H9 (cell line): Measurements from ENCODE around the gene C1orf56. TPM values are rescaled to one million over a fixed set of nuclear protein-coding genes. Genes with fewer than 3 reads are reported as not detected.

ENCODE experiments used
- DNase-seq: peaks from one replicate; pipeline ENCODE4 v3.0.0-alpha.2; 2017
- H2AFZ ChIP-seq: one replicate; pipeline ENCODE4 v1.6.1; 2013; ENCODE audit warnings: mild to moderate bottlenecking, low read length, control low read depth, moderate library complexity
- H2AK5ac ChIP-seq: 2 replicates; pipeline ENCODE4 v1.6.1; 2013; ENCODE audit warnings: low read length, control low read depth, mixed read lengths; ENCODE audit not compliant: insufficient read length
- H2BK120ac ChIP-seq: one replicate; pipeline ENCODE4 v1.6.1; 2013; ENCODE audit warnings: low read depth, mild to moderate bottlenecking, low read length, control low read depth, inconsistent platforms; ENCODE audit not compliant: poor library complexity, severe bottlenecking
- H2BK12ac ChIP-seq: 2 replicates; pipeline ENCODE4 v1.6.1; 2013; ENCODE audit warnings: low read length, control low read depth, mixed read lengths, low read depth; ENCODE audit not compliant: insufficient read length
- H2BK15ac ChIP-seq: 2 replicates; pipeline ENCODE4 v1.6.1; 2013; ENCODE audit warnings: low read depth, low read length, control low read depth
- H2BK20ac ChIP-seq: one replicate; pipeline ENCODE4 v1.6.1; 2013; ENCODE audit warnings: low read depth, mild to moderate bottlenecking, low read length, control low read depth, inconsistent platforms; ENCODE audit not compliant: poor library complexity, severe bottlenecking
- H2BK5ac ChIP-seq: 2 replicates; pipeline ENCODE4 v1.6.1; 2013; ENCODE audit warnings: low read length, control low read depth, mixed read lengths; ENCODE audit not compliant: insufficient read length
- H3K14ac ChIP-seq: 2 replicates; pipeline ENCODE4 v1.6.1; 2013; ENCODE audit warnings: low read length, control low read depth; ENCODE audit not compliant: insufficient read depth
- H3K18ac ChIP-seq: 2 replicates; pipeline ENCODE4 v1.6.1; 2013; ENCODE audit warnings: low read depth, mild to moderate bottlenecking, mixed read lengths, low read length, control low read depth; ENCODE audit not compliant: insufficient read length
- H3K23ac ChIP-seq: 2 replicates; pipeline ENCODE4 v1.6.1; 2013; ENCODE audit warnings: low read length, control low read depth, mixed read lengths, low read depth; ENCODE audit not compliant: insufficient read length
- H3K23me2 ChIP-seq: 2 replicates; pipeline ENCODE4 v1.6.1; 2013; ENCODE audit warnings: low read depth, mild to moderate bottlenecking, mixed read lengths, low read length, control low read depth; ENCODE audit not compliant: insufficient read length, poor library complexity, severe bottlenecking
- H3K27ac ChIP-seq: 2 replicates; pipeline ENCODE4 v1.5.1; 2013; ENCODE audit warnings: low read length, control low read depth, mixed read lengths, low read depth; ENCODE audit not compliant: insufficient read length
- H3K27me3 ChIP-seq: 2 replicates; pipeline ENCODE4 v1.6.1; 2013; ENCODE audit warnings: low read length, control low read depth, inconsistent platforms; ENCODE audit not compliant: insufficient read depth
- H3K4ac ChIP-seq: 2 replicates; pipeline ENCODE4 v1.6.1; 2013; ENCODE audit warnings: low read depth, mild to moderate bottlenecking, control low read depth, inconsistent platforms, low read length, moderate library complexity
- H3K4me1 ChIP-seq: 2 replicates; pipeline ENCODE4 v1.6.1; 2013; ENCODE audit warnings: low read length, control low read depth, inconsistent platforms; ENCODE audit not compliant: insufficient read depth
- H3K4me2 ChIP-seq: 2 replicates; pipeline ENCODE4 v1.6.1; 2013; ENCODE audit warnings: low read length, control low read depth, mixed read lengths; ENCODE audit not compliant: insufficient read length, insufficient read depth
- H3K56ac ChIP-seq: 2 replicates; pipeline ENCODE4 v1.6.1; 2013; ENCODE audit warnings: low read depth, mild to moderate bottlenecking, mixed read lengths, low read length, control low read depth; ENCODE audit not compliant: insufficient read length
- H3K79me1 ChIP-seq: 2 replicates; pipeline ENCODE4 v1.6.1; 2013; ENCODE audit warnings: low read depth, mild to moderate bottlenecking, moderate library complexity, low read length, control low read depth, inconsistent platforms; ENCODE audit not compliant: insufficient read depth, poor library complexity, severe bottlenecking
- H3K79me2 ChIP-seq: 2 replicates; pipeline ENCODE4 v1.6.1; 2013; ENCODE audit warnings: low read length, control low read depth, inconsistent platforms; ENCODE audit not compliant: insufficient read depth
- H3K9ac ChIP-seq: 2 replicates; pipeline ENCODE4 v1.6.1; 2013; ENCODE audit warnings: low read length, control low read depth, mixed read lengths; ENCODE audit not compliant: insufficient read length; ENCODE audit errors: extremely low read depth
- H3K9me3 ChIP-seq: one replicate; pipeline ENCODE4 v1.6.1; 2013; ENCODE audit warnings: low read depth, low read length, inconsistent platforms; ENCODE audit not compliant: control insufficient read depth
- H3T11ph ChIP-seq: one replicate; pipeline ENCODE4 v1.6.1; 2013; ENCODE audit warnings: mild to moderate bottlenecking, low read length, control low read depth, inconsistent platforms
- H4K20me1 ChIP-seq: one replicate; pipeline ENCODE4 v1.6.1; 2013; ENCODE audit not compliant: control insufficient read depth, insufficient read length, insufficient read depth
- H4K5ac ChIP-seq: 2 replicates; pipeline ENCODE4 v1.6.1; 2013; ENCODE audit warnings: low read depth, mild to moderate bottlenecking, mixed read lengths, low read length, control low read depth; ENCODE audit not compliant: insufficient read length
- H4K8ac ChIP-seq: replicated peaks from 2 replicates; pipeline ENCODE4 v1.6.1; 2013; ENCODE audit warnings: low read length, control low read depth, mixed read lengths, low read depth; ENCODE audit not compliant: insufficient read length
- H4K91ac ChIP-seq: 2 replicates; pipeline ENCODE4 v1.6.1; 2013; ENCODE audit warnings: low read depth, mild to moderate bottlenecking, moderate library complexity, mixed read lengths, low read length, control low read depth; ENCODE audit not compliant: insufficient read length
- H3K27ac Mint-ChIP-seq, 3 experiments: 2 replicates in 2 of 3; 3 replicates in 1 of 3; pipeline ENCODE4 v1.8.0; 2020 to 2021; ENCODE audit warnings: mixed read lengths in 3 of 3, mild to moderate bottlenecking in 1 of 3, moderate library complexity in 1 of 3
- H3K27me3 Mint-ChIP-seq: 2 replicates; pipeline ENCODE4 v1.8.0; 2021; ENCODE audit warnings: low read depth, mild to moderate bottlenecking, moderate library complexity, mixed read lengths
- H3K36me3 Mint-ChIP-seq, 3 experiments: 2 replicates in 2 of 3; 3 replicates in 1 of 3; pipeline ENCODE4 v1.8.0; 2020 to 2021; ENCODE audit warnings: low read depth in 3 of 3, mixed read lengths in 3 of 3; ENCODE audit not compliant: insufficient read depth in 1 of 3
- H3K4me1 Mint-ChIP-seq, 2 experiments: 2 replicates each; pipeline ENCODE4 v1.8.0; 2020; ENCODE audit warnings: mixed read lengths in 2 of 2
- H3K4me3 Mint-ChIP-seq, 2 experiments: 2 replicates in 1 of 2; 3 replicates in 1 of 2; pipeline ENCODE4 v1.8.0; 2020 to 2021; ENCODE audit warnings: mild to moderate bottlenecking in 2 of 2, mixed read lengths in 2 of 2, moderate library complexity in 1 of 2
- H3K9me3 Mint-ChIP-seq, 2 experiments: 2 replicates in 1 of 2; 3 replicates in 1 of 2; pipeline ENCODE4 v1.8.0; 2020; ENCODE audit warnings: mild to moderate bottlenecking in 2 of 2, mixed read lengths in 2 of 2, moderate library complexity in 1 of 2
- CTCF ChIP-seq: fragments of 200-600 bp; sonication (generic); conservative IDR thresholded peaks from 3 replicates; pipeline ENCODE4 v1.8.0; 2021; ENCODE audit warnings: antibody characterized with exemption, mild to moderate bottlenecking
- WGBS: extraction: QIAGEN DNeasy Blood & Tissue Kit; methylation state at CpG from one replicate; pipeline ENCODE4 v1.1.7; 2013; ENCODE audit warnings: missing lambda C conversion rate, low lambda C conversion rate, mixed read lengths; ENCODE audit not compliant: insufficient read length; ENCODE audit errors: extremely low coverage; 5-methylcytosine and 5-hydroxymethylcytosine counted together
- long read RNA-seq: library from polyadenylated mRNA; unstranded; transcript quantifications from one replicate; pipeline ENCODE4 v2.0.0, GENCODE V29; 2020
- total RNA-seq: library from RNA; stranded (reverse); gene quantifications from 2 replicates; pipeline ENCODE4 v1.2.1, GENCODE V29; 2021

Gene C1orf56
- total RNA-seq, result 3.6 and 4.8 TPM in 2 replicates
- long read RNA-seq, transcript C1orf56-201 (2 exons, 2,096 nt), result major isoform, 16 of 22 reads
- long read RNA-seq, partial matches to known transcripts, result 3 of 22 reads
- long read RNA-seq, other reads (novel, unspliced or antisense), result 3 of 22 reads

- peak within 1 kb of the TSS; percentile 51 for H3K9ac ChIP-seq
- H2BK12ac ChIP-seq, result no peak within 1 kb of the TSS
- no CpG with 5 or more reads among the region's 29 CpGs for WGBS
- H2AK5ac ChIP-seq, result no peak within 1 kb of the TSS
- peak within 1 kb of the TSS; percentile 95 to 99 (median 96) for H3K27ac Mint-ChIP-seq
- H3K4me1 Mint-ChIP-seq, result peaks cover 17 to 19% of the 10 kb centered on the region in 2 experiments
- peak within 1 kb of the TSS; percentile 12 for H3K18ac ChIP-seq
- no peak within 1 kb of the TSS for H4K5ac ChIP-seq
- H3K56ac ChIP-seq, result no peak within 1 kb of the TSS
- peak within 1 kb of the TSS; percentile 60 for H3K4me2 ChIP-seq
- H2BK5ac ChIP-seq, result no peak within 1 kb of the TSS
- H3K9me3 Mint-ChIP-seq, result no peaks in the 10 kb centered on the region
- H3K9me3 ChIP-seq, result no peaks in the 10 kb centered on the region
- H3T11ph ChIP-seq, result no peak within 1 kb of the TSS
- no peak within 1 kb of the TSS for H4K8ac ChIP-seq
- H3K4ac ChIP-seq, result no peak within 1 kb of the TSS
- no peak for TF ChIP-seq CTCF
- no peak within 1 kb of the TSS for H4K91ac ChIP-seq
- H3K27ac ChIP-seq, result no peak within 1 kb of the TSS
- H3K36me3 Mint-ChIP-seq, result peaks cover 0 to 15% (median 11%) of the 10 kb centered on the region in 3 experiments; a peak in 5 of 7 replicates
- peaks cover 4% of the 10 kb centered on the region for H3K23me2 ChIP-seq
- H3K23ac ChIP-seq, result no peak within 1 kb of the TSS
- H3K14ac ChIP-seq, result peak within 1 kb of the TSS; percentile 66
- H2BK120ac ChIP-seq, result no peak within 1 kb of the TSS
- H3K79me2 ChIP-seq, result no peaks in the 10 kb centered on the region
- H3K27me3 Mint-ChIP-seq, result no peaks in the 10 kb centered on the region
- H4K20me1 ChIP-seq, result no peaks in the 10 kb centered on the region
- peak within 1 kb of the TSS; percentile 83 for H2AFZ ChIP-seq
- H3K27me3 ChIP-seq, result no peaks in the 10 kb centered on the region
- no peak within 1 kb of the TSS for H2BK15ac ChIP-seq
- no peaks in the 10 kb centered on the region; the same call in 1 of the 2 replicates for H3K4me1 ChIP-seq
- no peak within 1 kb of the TSS for H2BK20ac ChIP-seq
- DNase-seq, result peak; percentile 79
- no peaks in the 10 kb centered on the region for H3K79me1 ChIP-seq
- peak within 1 kb of the TSS; percentile 95 to 98 for H3K4me3 Mint-ChIP-seq
Measured at GRCh38 chr1:151047591-151047924, at the start of gene C1orf56. Gene C1orf56 (plus strand): TSS chr1:151047751. CDS start chr1:151047848, 97 bp downstream.
